Coronary artery (tissue), 2 donors: ENCODE data around the gene KCNH3.

Experiments used
- DNase-seq: peaks from one replicate; pipeline ENCODE4 v3.0.0-alpha.2; 2017; ENCODE audit warnings: low spot score
- H3K27ac ChIP-seq, 2 donors: fragments of 200-600 bp; sonication (generic); one replicate each; pipeline ENCODE4 v1.5.1; 2016 to 2019
- H3K4me3 ChIP-seq: fragments of 200-600 bp; sonication (generic); 2 replicates; pipeline ENCODE4 v1.5.1; 2016; ENCODE audit warnings: mild to moderate bottlenecking, moderate library complexity
- CTCF ChIP-seq: fragments of 200-600 bp; sonication (generic); IDR thresholded peaks from one replicate; pipeline ENCODE4 v1.5.1; 2019; ENCODE audit warnings: antibody characterized with exemption

The KCNH3 gene

GRCh38 chr12:49515266-49515665 is 23.6 kb upstream of the KCNH3 start:
- TF ChIP-seq CTCF = no peak
- no peak overlapping the region for H3K27ac ChIP-seq
- H3K4me3 ChIP-seq = no peak overlapping the region
- DNase-seq = no peak

- TF ChIP-seq CTCF = no peak
- Histone ChIP-seq H3K4me3 (no peak overlapping the region), H3K27ac (no peak overlapping the region)
- no peak for DNase-seq
These were observed 19.8 kb upstream of the KCNH3 start for GRCh38 chr12:49518914-49519573.

GRCh38 chr12:49519574-49519936 is 19.3 kb upstream of the KCNH3 start:
- no peak for TF ChIP-seq CTCF
- Histone ChIP-seq H3K4me3 (no peak overlapping the region), H3K27ac (no peak overlapping the region)
- no peak for DNase-seq

GRCh38 chr12:49521389-49521788 is 17.4 kb upstream of the KCNH3 start:
- no peak overlapping the region for H3K4me3 ChIP-seq
- no peak overlapping the region for H3K27ac ChIP-seq
- TF ChIP-seq CTCF = no peak
- DNase-seq = no peak

- no peak overlapping the region for H3K4me3 ChIP-seq
- DNase-seq = no peak
- TF ChIP-seq CTCF = no peak
- H3K27ac ChIP-seq = no peak overlapping the region
These were observed 14.0 kb upstream of the KCNH3 start for GRCh38 chr12:49524660-49525324.

GRCh38 chr12:49525942-49526341 is 12.9 kb upstream of the KCNH3 start:
- H3K4me3 ChIP-seq = no peak overlapping the region
- TF ChIP-seq CTCF = no peak
- H3K27ac ChIP-seq = no peak overlapping the region
- no peak for DNase-seq
